ENCODE data around the gene NAA10. TPM values are rescaled to one million over a fixed set of nuclear protein-coding genes. Genes with fewer than 3 reads are reported as not detected.

The NAA10 gene
- total RNA-seq, 1 donor from 2014 or later, result 21.6 TPM

GRCh38 chrX:153950127-153950526, 15.3 kb upstream of the NAA10 start:
- DNase-seq (ENCODE audit: low spot score in 2 of 2) (no peak), FAIRE-seq (no peak)

- FAIRE-seq (no peak), DNase-seq (ENCODE audit: low spot score in 2 of 2) (no peak)
Measured at GRCh38 chrX:153948847-153949805, 14.3 kb upstream of the NAA10 start.

DNA sequence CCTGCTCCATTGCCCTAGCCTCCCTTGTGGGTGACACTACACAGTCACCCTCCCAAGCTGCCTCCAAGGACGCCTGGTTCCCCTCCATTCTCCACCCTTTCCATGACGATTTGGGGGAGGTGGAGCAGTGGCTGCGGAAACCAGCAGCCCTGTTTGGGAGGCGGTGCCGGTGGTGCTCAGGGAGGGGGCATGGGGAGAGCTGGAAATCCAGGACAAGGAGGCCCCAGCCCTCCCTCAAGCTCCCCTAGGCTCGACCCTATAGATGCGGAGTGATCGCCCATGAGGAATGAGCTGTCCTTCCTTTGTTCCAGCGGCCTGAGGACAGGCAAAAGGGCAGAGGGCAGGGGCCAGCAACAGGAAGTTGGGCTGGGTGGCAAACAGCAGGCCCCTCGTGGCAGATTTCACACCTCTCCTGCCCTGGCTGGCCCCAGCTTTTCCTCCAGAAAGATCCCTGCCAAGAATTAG, 13.2 kb upstream of the NAA10 start:
- FAIRE-seq (no peak), DNase-seq (ENCODE audit: low spot score in 2 of 2) (no peak)

- peak; percentile 67 to 70 for DNase-seq (ENCODE audit: low spot score in 2 of 2)
- no peak for FAIRE-seq
Measured at GRCh38 chrX:153947009-153947769, 12.4 kb upstream of the NAA10 start.

GRCh38 chrX:153945956-153946943, 11.4 kb upstream of the NAA10 start:
- FAIRE-seq (no peak), DNase-seq (ENCODE audit: low spot score in 2 of 2) (no peak)

DNA sequence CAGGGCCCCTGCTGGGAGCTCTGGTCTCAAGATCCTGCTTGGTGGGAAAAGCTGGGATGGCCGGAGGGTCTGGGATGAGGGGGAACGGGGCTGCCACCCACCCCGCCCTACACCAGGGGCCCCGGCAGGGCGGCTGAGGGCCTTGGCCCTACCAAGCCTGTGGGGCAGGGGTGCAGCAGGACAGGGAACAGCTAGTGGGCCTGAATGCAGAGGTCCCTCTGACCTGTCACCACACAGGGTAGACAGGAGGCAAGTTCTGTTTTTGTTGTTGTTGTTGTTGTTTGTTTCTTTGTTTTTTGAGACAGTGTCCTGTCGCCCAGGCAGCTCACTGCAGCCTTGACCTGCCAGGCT, 9.9 kb upstream of the NAA10 start:
- FAIRE-seq, result no peak
- no peak for DNase-seq (ENCODE audit: low spot score in 2 of 2)

GRCh38 chrX:153944140-153944799, 9.4 kb upstream of the NAA10 start, which contains the start of gene RENBP:
Gene RENBP (minus strand): TSS chrX:153944643. CDS start chrX:153944610, 33 bp downstream.
- DNase-seq (ENCODE audit: low spot score in 2 of 2) (peak in 1 of 2 donors; percentile 55), FAIRE-seq (no peak)

DNA sequence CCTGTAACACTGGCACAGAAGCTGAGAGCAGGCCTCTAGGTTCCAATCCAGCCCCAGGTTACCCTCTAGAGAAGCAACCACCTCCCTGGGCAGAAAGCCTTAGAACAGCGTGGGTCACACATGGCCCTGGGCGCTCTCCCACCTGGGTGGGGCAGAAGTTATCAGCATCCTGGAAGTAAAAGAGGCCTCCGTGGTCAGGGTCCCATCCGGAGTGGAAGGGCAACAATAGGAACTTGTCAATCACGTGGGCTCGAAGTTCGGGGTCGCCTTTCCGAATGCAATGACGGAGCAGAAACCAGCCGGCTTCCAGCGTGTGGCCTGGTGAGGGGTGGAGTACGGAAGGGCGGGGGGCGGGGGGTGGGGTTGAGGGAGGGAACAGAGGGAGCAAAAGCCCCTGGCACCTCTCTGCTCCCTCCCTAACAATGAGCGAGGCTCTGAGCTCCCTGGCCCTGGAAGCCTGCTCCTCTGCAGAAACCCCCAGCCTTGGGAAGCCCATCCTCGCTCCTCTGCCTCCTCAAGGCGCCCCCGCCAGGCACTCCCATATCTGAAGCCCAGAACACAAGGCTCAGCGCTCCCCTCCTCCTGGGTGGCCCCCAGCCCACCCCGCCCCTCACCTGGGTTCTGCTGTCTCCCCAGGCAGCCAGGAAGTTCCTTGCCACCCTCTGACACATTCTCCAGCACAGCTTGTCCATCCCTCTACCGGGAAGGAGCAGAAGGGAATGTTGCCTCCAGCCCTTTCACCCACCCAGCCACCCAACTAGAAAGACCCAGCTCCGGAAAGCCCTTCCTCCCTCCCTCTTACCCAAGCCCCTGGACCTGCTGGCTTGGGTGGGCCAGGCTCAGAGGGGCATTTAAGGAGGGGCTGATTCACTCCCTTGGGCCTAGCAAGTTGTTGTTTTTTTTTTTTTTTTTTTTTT, 6.8 kb upstream of the NAA10 start:
- FAIRE-seq (no peak), DNase-seq (ENCODE audit: low spot score in 2 of 2) (no peak)

DNA sequence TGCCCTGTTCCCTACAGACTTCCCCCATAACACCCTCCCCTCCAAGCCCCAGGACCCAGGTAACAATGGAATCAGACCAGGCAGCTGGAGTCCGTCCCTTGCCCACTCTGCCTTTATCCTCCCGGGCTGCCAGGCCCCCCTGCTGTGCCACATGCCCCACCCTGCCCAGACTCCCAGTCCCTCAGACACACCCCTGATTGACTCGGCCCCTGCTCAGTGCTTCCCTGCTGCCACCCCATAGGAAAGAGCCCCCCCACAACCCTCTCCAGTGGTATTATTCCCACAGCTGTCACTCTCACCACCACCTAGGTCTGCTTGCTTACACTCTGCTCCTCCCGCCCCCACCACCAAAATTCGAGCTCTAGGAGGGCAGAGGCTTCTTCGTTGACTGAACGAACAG, 4.7 kb upstream of the NAA10 start:
- no peak for FAIRE-seq

DNA sequence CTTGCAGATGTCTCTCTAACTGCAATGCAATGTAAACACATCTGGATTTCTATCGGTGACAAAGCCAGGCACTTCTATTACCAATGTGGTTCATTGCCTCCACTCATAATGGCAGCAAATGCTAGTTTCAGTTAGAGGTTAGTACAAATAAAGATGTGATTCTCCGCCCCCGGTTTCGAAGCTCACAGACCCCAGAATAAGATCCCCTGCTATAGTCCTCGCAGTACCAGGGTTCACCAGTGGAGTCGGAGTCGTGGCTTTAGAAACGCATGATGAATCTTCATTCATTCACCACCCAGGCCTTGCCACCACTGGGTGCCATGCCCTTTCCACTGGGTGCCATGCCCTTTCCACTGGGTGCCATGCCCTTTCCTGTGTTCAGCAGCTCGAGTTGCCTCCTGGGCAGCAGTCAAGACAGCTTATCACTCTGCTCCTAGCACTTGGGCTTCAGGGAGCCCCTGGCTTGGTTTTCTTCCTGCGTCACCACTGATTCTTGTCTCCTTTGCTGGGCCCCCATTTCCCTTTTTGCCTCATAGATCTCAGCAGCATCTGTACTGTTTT, 3.5 kb upstream of the NAA10 start:
- FAIRE-seq (no peak), DNase-seq (ENCODE audit: low spot score in 2 of 2) (no peak)

More for the DNA sequence above, 4.7 kb upstream of the NAA10 start:
- no peak for DNase-seq (ENCODE audit: low spot score in 2 of 2)

GRCh38 chrX:153937056-153937455, 2.2 kb upstream of the NAA10 start:
- no peak for FAIRE-seq
- no peak for DNase-seq (ENCODE audit: low spot score in 2 of 2)

GRCh38 chrX:153935326-153935851, 552 bp upstream of the NAA10 start:
- no peak for FAIRE-seq
- no peak for DNase-seq (ENCODE audit: low spot score in 2 of 2)

GRCh38 chrX:153934148-153934761, 582 bp downstream of the NAA10 start:
- DNase-seq (ENCODE audit: low spot score in 2 of 2), result no peak
- FAIRE-seq, result no peak

DNA sequence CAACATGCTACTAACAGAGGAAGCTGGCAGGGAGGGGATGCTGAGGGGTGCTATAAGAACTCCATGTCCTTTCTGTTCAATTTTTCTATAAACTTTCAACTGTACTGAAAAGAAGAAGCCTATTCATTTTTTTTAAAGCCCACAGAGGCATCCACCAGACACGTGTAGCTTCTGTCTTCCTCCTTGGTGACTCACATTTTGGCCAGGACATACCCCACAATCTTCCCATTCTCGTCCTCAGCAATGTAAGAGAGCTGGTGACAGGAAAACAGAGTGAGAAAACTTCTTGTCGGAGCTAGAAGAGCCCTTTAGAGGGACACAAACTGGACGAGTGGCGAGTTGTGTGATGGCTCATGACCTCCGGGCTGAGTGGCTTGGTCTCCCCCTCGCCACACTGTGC, 1.1 kb downstream of the NAA10 start:
- DNase-seq (ENCODE audit: low spot score in 2 of 2), result no peak
- no peak for FAIRE-seq

DNA sequence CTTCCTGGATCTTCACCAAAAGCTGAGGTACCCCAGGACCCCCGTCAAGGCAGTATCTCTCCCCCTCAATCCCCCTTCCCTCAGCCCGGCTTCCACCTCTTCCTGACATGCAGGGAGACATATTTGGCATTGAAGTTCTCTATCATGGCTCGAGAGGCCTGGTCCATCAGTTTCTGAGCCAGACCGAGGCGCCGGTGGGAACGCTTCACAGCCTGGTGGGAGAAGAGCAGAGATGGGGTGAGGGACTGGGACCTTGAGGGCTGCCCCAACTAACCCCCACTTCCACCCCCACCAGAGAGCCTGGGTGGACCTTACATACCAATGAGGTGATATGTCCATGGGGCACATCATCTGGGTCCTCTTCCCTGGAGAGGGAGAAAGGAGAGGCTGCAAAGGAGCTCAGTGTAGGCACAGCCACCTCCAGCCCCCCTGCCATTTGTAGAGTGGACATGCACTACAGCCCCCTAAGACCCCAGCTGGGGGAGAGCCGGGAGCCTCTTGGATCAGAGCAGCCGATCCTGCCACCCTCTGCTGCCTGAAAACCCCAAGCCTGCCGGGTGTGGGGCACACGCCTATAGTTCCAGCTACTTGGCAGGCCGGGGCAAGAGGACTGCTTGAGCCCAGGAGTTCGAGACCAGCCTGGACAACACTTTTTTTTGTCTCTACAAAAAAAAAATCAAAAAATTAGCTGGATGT, 2.5 kb downstream of the NAA10 start:
- DNase-seq (ENCODE audit: low spot score in 2 of 2), result no peak

DNA sequence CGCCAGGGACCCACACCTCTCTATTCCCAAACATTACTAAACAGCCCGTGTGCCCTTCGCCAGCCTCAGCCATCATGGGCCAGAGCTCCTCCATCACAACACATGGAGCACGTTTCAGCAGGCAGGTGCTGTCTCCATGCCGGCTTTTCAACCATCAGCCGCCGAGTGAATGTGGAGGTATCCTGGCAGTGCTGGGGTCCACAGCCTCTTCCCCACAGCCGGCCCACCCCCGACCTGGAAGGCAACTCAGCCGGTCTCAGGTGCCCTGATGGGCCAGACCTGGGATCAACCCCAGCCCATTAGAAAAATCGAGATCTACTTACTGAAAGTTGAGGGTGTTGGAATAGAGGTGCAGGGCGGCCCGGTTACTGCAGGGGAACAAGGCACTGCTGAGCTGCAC, 3.1 kb downstream of the NAA10 start:
- DNase-seq (ENCODE audit: low spot score in 2 of 2) (no peak), FAIRE-seq (no peak)

More for the DNA sequence above, 2.5 kb downstream of the NAA10 start:
- FAIRE-seq, result no peak

- DNase-seq (ENCODE audit: low spot score in 2 of 2) (no peak), FAIRE-seq (no peak)
Measured at GRCh38 chrX:153931151-153931550, 3.7 kb downstream of the NAA10 start.

Measured in frontal cortex (tissue), 4 donors.